IPS-18a (cell line): ENCODE data around the gene SPEF2.

Experiments used
- H3K27ac ChIP-seq: one replicate; pipeline ENCODE4 v1.5.1; 2013; ENCODE audit warnings: low read length
- H3K27me3 ChIP-seq: one replicate; pipeline ENCODE4 v1.6.1; 2013; ENCODE audit warnings: mild to moderate bottlenecking, low read length; ENCODE audit not compliant: control insufficient read depth, insufficient read depth
- H3K36me3 ChIP-seq: one replicate; pipeline ENCODE4 v1.6.1; 2013; ENCODE audit warnings: low read depth, low read length; ENCODE audit not compliant: control insufficient read depth
- H3K4me1 ChIP-seq: one replicate; pipeline ENCODE4 v1.6.1; 2013; ENCODE audit warnings: low read depth, low read length; ENCODE audit not compliant: control insufficient read depth
- H3K4me3 ChIP-seq: one replicate; pipeline ENCODE4 v1.5.1; 2013; ENCODE audit warnings: low read length
- H3K9ac ChIP-seq: one replicate; pipeline ENCODE4 v1.6.1; 2013; ENCODE audit warnings: mild to moderate bottlenecking, low read length, moderate library complexity
- H3K9me3 ChIP-seq: one replicate; pipeline ENCODE4 v1.6.1; 2013; ENCODE audit warnings: low read depth, low read length; ENCODE audit not compliant: control insufficient read depth

The SPEF2 gene, protein sequence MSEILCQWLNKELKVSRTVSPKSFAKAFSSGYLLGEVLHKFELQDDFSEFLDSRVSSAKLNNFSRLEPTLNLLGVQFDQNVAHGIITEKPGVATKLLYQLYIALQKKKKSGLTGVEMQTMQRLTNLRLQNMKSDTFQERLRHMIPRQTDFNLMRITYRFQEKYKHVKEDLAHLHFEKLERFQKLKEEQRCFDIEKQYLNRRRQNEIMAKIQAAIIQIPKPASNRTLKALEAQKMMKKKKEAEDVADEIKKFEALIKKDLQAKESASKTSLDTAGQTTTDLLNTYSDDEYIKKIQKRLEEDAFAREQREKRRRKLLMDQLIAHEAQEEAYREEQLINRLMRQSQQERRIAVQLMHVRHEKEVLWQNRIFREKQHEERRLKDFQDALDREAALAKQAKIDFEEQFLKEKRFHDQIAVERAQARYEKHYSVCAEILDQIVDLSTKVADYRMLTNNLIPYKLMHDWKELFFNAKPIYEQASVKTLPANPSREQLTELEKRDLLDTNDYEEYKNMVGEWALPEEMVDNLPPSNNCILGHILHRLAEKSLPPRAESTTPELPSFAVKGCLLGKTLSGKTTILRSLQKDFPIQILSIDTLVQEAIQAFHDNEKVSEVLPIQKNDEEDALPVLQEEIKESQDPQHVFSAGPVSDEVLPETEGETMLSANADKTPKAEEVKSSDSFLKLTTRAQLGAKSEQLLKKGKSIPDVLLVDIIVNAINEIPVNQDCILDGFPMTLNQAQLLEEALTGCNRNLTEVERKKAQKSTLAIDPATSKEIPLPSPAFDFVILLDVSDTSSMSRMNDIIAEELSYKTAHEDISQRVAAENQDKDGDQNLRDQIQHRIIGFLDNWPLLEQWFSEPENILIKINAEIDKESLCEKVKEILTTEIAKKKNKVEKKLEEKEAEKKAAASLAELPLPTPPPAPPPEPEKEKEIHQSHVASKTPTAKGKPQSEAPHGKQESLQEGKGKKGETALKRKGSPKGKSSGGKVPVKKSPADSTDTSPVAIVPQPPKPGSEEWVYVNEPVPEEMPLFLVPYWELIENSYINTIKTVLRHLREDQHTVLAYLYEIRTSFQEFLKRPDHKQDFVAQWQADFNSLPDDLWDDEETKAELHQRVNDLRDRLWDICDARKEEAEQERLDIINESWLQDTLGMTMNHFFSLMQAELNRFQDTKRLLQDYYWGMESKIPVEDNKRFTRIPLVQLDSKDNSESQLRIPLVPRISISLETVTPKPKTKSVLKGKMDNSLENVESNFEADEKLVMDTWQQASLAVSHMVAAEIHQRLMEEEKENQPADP (N-terminal part only)

DNA sequence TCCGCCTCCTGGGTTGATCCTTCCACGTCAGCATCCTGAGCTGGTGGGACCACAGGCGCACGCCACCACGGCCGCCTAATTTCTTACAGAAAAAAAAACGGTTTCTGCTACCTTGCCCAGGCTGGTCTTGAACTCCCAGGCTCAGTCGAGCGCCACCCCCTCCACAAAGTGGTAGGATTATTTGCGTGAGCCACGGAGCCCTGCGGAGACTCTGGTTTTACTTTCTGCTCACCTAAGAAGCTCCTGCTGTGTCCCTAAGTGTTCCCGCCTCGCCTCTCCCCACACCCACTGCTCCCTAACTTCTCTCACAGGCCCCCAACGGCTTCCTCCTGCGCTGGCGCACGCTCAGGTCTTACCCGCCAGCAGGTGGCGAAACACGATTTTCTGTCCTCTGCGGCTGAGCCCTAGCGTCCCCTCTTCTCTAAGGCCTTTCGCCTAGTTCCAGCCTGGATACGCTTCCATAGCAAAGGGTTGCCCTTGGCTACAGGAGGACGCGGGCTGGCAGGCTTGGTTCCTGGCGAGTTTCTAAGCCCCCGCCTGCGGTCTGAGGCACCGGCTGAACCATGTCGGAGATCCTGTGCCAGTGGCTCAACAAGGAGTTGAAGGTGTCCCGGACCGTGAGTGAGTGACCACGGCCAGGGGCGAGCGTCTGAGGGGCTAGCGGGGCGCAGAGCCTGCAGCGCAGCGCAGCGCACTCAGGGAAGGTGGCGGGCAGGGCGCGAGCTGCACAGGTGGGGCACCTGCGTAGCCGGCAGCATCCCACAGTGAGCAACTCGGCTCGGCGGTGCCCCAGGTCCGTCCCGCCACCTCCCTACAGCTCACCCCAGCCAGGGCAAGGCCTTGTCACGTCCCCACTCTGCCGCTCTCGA lies at the start of gene SPEF2:
TSS of gene SPEF2 (plus strand) at position 429 of the 869 bp plus-strand sequence. CDS start at position 564, 135 bp downstream.
- H3K27ac ChIP-seq: no peak within 1 kb of the TSS

DNA sequence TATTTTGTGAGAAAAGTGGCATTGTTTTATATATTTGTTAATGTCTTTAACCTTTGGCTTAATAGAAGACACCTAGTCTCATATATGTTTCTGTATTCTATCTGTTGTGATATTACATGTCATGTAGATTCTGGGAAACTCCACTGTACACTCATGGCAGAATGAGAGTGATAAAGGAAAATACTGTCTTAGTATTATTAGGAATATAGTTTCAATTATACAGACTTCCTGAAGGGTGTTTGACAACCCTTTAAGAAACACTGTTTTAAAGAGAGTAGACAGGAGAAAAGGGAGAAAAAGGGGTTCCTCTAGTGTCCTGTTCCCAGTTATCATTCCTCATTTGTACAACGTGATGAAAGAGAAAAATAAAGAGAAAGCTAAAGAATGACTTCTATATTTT lies 42.1 kb upstream of the SPEF2 start:
- Histone ChIP-seq H3K9me3 (no peaks in the 10 kb centered on the region), H3K36me3 (no peaks in the 10 kb centered on the region), H3K27me3 (no peaks in the 10 kb centered on the region), H3K4me1 (no peaks in the 10 kb centered on the region), H3K9ac (no peak overlapping the region), H3K27ac (no peak overlapping the region), H3K4me3 (no peak overlapping the region)

More for the DNA sequence above, at the start of gene SPEF2:
- H3K4me3 ChIP-seq: peak within 1 kb of the TSS; percentile 89
- H3K9ac ChIP-seq: peak within 1 kb of the TSS; percentile 52
- no peaks in the 10 kb centered on the region for H3K36me3 ChIP-seq
- H3K9me3 ChIP-seq: no peaks in the 10 kb centered on the region
- H3K4me1 ChIP-seq: no peaks in the 10 kb centered on the region
- peaks cover 38% of the 10 kb centered on the region for H3K27me3 ChIP-seq

DNA sequence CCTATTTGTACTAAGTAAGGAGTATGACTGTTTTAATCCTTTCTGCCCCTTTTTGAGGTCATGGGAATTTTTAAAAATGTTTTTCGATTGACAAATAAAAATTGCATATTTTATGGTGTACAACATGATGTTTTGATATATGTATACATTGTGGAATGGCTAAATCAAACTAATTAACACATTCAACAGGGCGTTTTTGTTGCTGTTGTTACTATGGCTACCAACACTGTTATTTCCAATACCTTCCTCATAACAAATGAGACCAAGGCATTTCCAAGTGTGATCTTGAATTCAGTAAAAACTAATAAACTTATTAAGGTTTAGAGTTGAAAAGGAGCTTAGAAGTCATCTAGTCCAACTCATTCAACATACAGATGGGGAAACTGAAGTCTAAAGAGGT lies 30.2 kb upstream of the SPEF2 start:
- Histone ChIP-seq H3K9me3 (no peaks in the 10 kb centered on the region), H3K4me3 (no peak overlapping the region), H3K36me3 (no peaks in the 10 kb centered on the region), H3K27ac (no peak overlapping the region), H3K27me3 (no peaks in the 10 kb centered on the region), H3K4me1 (no peaks in the 10 kb centered on the region), H3K9ac (no peak overlapping the region)

DNA sequence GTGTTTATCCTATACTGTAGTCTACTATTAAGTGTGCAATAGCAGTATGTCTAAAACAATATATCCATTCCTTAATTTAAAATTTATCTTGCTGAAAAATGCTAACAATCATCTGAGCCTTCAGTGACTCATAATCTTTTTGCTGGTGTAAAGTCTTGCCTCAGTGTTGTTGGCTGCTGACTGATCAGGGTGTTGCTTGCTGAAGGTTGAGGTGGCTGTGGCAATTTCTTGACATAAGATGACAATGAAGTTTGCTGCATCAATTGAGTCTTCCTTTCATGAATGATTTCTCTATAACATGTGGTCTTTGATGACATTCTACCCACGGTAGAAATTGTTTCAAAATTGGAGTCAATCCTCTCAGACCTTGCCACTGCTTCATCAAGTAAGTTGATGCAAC lies 24.3 kb upstream of the SPEF2 start:
- Histone ChIP-seq H3K9ac (no peak overlapping the region), H3K4me1 (no peaks in the 10 kb centered on the region), H3K27me3 (no peaks in the 10 kb centered on the region), H3K27ac (no peak overlapping the region), H3K9me3 (no peaks in the 10 kb centered on the region), H3K36me3 (no peaks in the 10 kb centered on the region), H3K4me3 (no peak overlapping the region)

DNA sequence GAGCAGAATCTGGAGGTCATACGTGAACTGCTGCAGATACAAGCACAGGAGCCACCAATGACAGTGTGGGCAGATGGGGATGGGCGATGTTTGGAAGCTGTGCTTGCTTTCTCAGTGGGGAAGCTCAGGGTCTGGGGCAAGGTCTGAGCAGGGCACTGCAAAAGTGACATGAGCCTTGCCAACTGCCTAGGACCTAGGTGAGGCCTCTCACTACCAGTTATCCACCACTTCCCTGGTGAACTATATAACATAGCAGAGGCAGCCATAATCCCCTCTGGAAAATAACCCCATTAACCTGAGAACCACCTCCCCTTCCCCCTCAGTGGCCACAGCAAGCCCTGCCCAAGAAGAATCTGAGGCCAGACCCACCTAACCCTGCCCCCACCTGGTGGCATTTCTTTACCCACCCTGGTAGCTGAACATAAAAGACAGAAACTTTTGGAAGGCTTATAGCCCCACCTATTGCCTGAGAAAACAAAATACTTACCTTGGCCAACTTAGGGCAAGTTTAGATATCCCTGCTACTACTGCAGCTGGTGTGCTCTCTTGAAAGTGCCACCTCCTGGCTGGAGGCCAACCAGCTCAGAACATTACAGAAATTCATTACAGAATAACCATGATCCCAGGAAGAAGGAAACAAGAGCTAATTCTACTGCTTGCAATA lies 18.8 kb upstream of the SPEF2 start:
- Histone ChIP-seq H3K27me3 (no peaks in the 10 kb centered on the region), H3K36me3 (no peaks in the 10 kb centered on the region), H3K27ac (no peak overlapping the region), H3K4me1 (no peaks in the 10 kb centered on the region), H3K9me3 (no peaks in the 10 kb centered on the region), H3K9ac (no peak overlapping the region), H3K4me3 (no peak overlapping the region)

DNA sequence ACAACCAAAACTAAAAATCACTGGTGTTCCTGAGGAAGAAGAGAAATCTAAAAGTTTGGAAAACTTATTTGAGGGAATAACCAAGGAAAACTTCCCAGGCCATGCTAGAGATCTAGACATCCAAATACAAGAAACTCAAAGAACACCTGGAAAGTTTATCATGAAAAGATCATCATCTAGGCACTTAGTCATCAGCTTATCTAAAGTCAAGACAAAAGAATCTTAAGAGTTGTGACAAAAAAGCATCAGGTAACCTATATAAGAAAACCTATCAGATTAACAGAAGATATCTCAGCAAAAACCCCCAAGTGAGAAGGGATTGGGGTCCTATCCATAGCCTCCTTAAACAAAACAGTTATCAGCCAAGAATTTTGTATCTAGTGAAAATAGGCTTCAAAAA lies 17.1 kb upstream of the SPEF2 start:
- H3K27ac ChIP-seq: no peak overlapping the region

DNA sequence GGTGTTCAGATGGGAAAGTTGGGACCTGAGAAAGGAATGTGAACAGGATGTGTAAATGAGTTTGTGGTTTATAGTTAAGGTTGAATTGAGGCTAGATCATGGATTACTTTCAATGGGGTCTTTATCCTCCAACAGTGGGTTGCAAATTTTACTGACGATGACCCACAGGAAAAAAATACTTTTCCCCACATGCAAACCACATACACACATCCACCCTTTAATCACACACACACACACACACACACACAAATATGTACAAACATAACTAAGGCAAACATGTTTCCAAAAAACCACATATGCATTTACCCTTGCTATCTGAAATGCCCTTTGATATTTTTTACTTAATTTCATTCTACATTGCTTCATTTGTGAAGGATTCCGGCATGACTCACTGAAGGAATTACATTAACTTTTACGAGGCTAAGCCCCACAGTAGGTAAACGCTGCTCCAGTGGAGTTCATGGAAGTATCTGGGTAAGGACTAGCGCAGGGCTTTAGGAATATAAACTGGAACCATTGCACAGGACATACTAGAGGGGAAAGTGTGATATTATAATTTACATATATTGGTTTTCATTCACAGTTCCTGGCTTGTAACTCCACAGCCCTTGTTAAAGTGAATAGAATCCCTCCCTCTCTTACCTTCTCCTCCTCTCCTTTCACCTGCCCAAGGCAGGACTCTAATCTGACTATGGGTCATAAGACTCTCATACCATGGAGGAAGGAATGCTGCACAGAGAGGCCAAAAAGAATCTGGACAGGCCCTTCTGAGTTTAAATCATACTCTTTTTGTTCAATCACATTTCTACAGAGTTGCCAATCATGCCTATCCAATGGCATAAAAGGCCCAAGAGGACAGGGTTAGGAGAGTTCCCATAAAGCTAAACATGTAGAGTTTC lies 8.5 kb upstream of the SPEF2 start:
- H3K4me3 ChIP-seq: no peak overlapping the region
- no peaks in the 10 kb centered on the region for H3K4me1 ChIP-seq
- no peak overlapping the region for H3K27ac ChIP-seq
- H3K9ac ChIP-seq: no peak overlapping the region
- H3K36me3 ChIP-seq: no peaks in the 10 kb centered on the region
- H3K27me3 ChIP-seq: no peaks in the 10 kb centered on the region
- H3K9me3 ChIP-seq: no peaks in the 10 kb centered on the region

More for the DNA sequence above, 17.1 kb upstream of the SPEF2 start:
- Histone ChIP-seq H3K4me1 (no peaks in the 10 kb centered on the region), H3K36me3 (no peaks in the 10 kb centered on the region), H3K27me3 (no peaks in the 10 kb centered on the region), H3K9me3 (no peaks in the 10 kb centered on the region), H3K9ac (no peak overlapping the region), H3K4me3 (no peak overlapping the region)

DNA sequence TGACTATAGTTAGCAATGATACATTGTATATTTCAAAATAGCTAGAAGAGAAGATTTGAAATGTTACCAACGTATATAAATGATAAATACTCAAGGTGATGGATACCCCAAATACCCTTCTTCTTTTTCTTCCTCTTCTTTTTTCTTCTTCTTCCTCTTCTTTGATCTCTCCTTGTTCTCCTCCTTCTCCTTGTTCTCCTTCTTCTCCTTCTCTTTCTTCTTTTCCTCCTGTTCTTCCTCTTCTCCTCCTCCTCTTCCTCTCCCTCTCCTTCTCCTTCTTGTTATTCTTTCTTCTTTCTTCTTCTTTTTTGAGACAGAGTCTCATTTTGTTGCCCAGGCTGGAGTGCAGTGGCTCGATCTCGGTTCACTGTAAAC lies 616 bp upstream of the SPEF2 start:
- Histone ChIP-seq H3K4me3 (peak overlapping the region; percentile 89), H3K36me3 (no peaks in the 10 kb centered on the region), H3K9me3 (no peaks in the 10 kb centered on the region), H3K9ac (no peak overlapping the region), H3K27me3 (peaks cover 38% of the 10 kb centered on the region), H3K4me1 (no peaks in the 10 kb centered on the region), H3K27ac (no peak overlapping the region)

DNA sequence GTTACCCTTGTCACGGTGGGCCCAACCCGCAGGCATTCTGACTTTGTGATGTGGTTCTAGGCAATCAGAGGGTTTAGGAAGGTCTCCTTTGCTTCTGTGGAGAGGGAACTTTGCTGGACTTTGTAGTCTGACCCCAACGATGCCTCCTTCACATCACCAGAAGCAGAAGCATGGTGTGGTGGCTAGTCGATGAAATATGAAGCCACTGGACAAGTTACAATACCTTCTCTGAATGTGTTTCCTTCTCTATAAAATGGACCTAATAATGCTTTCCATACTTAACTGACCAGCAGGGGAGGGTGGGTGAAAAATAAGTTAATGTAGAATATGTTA lies 607 bp downstream of the SPEF2 start:
- Histone ChIP-seq H3K9me3 (no peaks in the 10 kb centered on the region), H3K27me3 (peaks cover 38% of the 10 kb centered on the region), H3K9ac (peak overlapping the region; percentile 52), H3K4me1 (no peaks in the 10 kb centered on the region), H3K36me3 (no peaks in the 10 kb centered on the region), H3K4me3 (peak overlapping the region; percentile 89), H3K27ac (no peak overlapping the region)

DNA sequence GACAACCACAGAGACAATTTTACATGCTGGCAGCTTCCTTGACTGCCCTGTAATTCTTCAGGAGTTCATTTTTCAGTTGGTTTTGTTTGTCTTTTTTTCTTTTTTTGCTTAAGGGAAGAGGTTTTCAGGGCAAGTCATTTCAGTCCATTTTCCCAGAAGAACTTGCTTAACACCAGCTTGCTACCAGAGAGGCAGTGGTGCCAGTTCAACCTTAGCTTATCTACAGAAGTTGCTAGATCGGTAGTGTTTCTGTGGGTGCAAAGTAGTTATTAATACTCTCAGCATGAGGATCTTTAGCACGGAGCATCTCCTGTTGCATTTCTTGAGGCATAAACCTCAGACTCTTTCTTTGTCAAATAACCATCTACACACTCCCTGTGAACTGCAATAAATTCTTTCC lies 1.1 kb downstream of the SPEF2 start:
- Histone ChIP-seq H3K9ac (no peak overlapping the region), H3K4me3 (no peak overlapping the region), H3K36me3 (no peaks in the 10 kb centered on the region), H3K4me1 (no peaks in the 10 kb centered on the region), H3K27me3 (peaks cover 38% of the 10 kb centered on the region), H3K9me3 (no peaks in the 10 kb centered on the region), H3K27ac (no peak overlapping the region)
